Activated naive CD4-positive, alpha-beta T cell treated with Interleukin-2 at 50 U/mL for 16 hours (primary cell): ENCODE results near the gene PLD6.
"Not testable (repeated sequence)": the region's sequence is repeated elsewhere in the genome, so short reads cannot be mapped to it uniquely, and the experiment has no call there.

Experiments used
- DNase-seq: peaks from one replicate; pipeline ENCODE4 v3.0.0-alpha.2; 2020

Gene PLD6, protein sequence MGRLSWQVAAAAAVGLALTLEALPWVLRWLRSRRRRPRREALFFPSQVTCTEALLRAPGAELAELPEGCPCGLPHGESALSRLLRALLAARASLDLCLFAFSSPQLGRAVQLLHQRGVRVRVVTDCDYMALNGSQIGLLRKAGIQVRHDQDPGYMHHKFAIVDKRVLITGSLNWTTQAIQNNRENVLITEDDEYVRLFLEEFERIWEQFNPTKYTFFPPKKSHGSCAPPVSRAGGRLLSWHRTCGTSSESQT

DNA sequence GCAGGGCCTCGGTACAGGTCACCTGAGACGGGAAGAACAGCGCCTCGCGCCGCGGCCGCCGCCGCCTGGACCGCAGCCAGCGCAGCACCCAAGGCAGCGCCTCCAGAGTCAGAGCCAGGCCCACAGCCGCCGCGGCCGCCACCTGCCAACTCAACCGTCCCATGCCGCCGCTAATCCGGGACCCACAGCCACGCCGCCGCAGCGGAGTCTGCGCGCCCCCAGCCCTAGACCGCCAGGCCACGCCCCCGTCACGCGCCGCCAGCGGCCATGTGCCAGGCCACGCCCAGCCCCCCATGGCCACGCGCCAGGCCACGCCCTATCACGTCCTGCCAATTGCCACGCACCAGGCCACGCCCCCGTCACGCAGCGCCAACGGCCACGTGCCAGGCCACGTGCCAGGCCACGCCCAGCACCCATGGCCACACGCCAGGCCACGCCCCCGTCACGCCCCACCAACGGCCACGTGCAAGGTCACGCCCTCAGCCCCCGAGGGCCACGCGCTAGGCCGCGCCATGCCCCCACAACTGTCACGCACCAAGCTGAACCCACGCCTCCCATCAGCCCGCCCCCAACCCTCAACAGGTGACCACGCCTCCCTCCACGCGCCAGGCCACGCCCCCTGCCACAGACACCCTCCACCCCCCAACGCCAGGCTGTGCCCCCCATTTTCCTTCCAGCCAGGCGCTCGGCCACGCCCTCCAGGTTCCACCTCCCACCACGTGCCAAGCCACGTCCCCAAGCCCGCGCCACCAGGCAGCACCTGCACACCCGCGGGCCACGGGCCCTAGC lies at the start of gene PLD6:
TSS of gene PLD6 (minus strand) at position 210 of the 789 bp plus-strand sequence. CDS start at position 163, 47 bp downstream.
- peak; percentile 95 for DNase-seq

DNA sequence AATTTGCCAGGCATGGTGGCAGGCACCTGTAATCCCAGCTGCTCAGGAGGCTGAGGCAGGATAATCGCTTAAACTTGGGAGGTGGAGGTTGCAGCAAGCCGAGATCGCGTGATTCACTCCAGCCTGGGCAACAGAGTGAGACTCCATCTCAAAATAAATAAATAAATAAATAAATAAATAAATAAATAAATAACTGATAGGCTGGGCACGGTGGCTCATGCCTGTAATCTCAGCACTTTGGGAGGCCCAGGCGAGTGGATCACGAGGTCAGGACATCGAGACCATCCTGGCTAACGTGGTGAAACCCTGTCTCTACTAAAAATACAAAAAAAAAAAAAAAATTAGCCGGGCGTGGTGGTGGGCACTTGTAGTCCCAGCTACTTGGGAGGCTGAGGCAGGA lies 49.6 kb upstream of the PLD6 start:
- DNase-seq, result not testable (repeated sequence)

DNA sequence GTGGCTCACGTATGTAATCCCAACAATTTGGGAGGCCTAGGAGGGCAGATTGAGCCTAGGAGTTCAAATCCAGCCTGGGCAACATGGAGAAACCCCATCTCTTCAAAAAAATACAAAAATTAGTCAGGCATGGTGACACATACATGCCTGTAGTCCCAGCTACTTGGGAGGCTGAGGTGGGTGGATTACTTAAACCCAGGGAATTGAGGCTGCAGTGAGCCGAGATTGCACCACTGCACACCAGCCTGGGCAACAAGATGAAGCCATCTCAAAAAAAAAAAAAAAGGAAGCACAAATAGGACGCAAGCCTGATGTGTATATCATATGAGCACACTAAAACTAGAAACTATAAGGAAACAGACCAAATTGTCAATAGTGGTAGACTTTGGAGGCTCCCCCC lies 47.9 kb upstream of the PLD6 start:
- no peak for DNase-seq

DNA sequence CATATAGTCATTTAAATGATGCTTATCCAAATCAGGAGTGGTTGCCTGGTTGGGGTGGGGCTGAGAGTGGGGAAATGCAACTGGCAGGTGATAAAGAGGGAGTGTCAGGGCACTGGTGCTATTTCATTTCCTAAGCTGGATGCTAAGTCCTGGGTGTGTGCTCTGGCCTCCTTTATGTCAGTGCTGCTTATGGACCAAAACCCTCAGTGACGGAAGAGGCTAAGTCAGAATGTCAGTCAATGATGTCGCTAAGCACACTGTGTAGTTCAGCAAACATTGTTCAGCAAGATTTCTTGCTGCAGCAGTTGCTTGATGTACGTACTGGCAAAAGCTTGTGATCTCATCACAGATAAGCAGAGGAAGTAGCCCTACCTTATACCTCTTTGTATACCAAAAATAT lies 47.3 kb upstream of the PLD6 start:
- no peak for DNase-seq

DNA sequence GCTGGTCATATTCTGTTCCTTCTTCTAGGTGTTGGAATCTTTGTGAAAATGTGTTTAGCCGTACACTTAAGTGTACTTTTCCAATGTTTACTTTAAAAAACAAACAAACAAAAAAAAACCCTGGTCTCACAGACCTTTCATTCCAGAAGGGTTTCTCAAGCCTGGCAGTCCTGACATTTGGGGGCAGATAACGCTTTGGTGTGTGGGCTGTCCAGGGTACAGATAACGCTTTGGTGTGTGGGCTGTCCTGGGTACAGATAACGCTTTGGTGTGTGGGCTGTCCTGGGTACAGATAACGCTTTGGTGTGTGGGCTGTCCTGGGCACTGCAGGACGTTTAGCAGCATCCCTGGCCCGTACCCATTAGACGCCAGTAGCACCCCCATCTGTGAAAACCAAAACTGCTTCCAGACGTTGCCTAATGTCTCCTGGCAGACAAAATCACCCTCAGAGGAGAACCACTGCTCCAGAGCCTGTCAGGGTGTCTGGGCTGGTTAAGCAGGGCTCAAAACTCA lies 46.1 kb upstream of the PLD6 start:
- DNase-seq, result no peak

DNA sequence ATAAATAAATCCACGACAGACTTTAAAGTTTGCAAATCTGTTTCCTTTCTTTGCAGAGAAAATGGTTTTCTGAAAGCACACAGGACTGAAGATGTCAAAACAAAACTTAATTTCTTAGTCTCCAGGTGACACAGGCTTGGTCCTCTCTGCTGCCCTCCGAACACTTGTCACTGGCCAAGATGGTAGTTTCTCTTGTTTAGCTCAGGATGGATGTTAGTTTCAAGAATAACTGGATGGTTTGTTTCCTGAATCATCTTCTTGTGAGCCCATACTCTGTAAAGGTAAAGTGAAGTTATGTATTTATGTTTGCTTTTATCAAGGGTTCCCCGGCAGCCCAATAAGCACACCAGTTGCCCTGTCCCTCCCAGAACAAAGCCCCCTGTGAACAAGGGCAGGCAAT lies 40.7 kb upstream of the PLD6 start:
- DNase-seq, result no peak

DNA sequence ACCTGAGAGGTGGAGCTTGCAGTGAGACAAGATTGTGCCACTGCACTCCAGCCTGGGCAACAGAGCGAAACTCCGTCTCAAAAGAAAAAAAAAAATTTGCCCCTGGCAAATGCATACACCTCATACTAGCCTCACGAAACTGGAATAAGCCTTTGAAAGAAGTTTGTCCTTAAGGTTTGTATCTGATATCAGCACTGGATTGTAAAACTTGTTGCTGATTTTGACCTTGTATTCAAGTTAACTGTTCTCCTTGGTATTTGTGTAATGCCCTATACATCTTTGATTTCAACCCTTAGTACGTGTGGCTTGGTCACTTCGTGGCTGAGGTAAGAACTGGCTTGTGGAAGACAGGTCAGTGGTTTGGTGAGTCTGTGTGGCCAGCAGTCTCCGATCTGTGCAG lies 37.0 kb upstream of the PLD6 start:
- no peak for DNase-seq

DNA sequence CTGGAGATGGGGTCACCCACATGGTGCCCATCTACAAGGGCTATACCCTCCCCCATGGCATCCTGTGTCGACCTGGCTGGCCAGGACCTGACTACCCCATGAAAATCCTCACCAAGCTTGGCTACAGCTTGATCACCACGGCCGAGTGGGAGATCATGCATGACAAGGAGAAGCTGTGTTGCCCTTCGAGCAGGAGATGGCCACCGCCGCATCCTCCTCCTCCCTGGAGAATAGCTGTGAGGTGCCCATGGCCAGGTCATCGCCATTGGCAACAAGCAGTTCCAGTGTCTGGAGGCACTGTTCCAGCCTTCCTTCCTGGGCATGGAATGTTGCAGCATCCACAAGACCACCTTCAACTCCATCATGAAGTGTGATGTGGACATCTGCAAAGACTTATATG lies 36.1 kb upstream of the PLD6 start:
- no peak for DNase-seq

DNA sequence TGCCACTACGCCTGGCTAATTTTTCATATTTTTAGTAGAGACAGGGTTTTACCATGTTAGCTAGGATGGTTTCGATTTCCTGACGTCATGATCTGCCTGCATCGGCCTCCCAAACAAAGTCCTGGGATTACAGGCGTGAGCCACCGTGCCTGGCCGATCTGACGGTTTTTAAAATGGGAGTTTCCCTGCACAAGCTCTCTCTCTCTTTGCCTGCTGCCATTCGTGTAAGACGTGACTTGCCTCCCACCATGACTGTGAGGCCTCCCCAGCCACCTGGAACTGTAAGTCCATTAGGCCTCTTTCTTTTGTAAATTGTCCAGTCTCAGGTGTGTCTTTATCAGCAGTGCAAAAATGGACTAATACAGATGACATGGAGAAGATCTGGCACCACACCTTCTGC lies 35.5 kb upstream of the PLD6 start:
- no peak for DNase-seq

DNA sequence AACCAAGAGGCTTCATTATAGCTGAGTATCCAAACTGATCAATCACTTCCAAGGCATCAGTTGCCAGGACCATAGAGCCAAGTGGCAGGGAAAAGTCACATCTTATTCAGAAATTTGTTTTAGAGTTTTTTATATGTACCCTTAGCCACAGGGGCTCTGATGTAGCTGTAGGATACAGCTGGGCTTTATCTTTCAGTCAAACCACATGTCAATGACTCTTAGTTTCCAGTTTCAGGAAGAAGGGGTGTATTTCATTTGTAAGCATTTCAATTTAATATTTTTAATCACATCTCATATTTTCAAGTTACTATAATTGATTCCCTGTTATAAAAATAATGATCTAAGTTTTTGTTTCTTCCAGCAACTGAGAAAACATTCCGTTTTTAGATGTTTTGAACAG lies 33.7 kb upstream of the PLD6 start:
- no peak for DNase-seq

DNA sequence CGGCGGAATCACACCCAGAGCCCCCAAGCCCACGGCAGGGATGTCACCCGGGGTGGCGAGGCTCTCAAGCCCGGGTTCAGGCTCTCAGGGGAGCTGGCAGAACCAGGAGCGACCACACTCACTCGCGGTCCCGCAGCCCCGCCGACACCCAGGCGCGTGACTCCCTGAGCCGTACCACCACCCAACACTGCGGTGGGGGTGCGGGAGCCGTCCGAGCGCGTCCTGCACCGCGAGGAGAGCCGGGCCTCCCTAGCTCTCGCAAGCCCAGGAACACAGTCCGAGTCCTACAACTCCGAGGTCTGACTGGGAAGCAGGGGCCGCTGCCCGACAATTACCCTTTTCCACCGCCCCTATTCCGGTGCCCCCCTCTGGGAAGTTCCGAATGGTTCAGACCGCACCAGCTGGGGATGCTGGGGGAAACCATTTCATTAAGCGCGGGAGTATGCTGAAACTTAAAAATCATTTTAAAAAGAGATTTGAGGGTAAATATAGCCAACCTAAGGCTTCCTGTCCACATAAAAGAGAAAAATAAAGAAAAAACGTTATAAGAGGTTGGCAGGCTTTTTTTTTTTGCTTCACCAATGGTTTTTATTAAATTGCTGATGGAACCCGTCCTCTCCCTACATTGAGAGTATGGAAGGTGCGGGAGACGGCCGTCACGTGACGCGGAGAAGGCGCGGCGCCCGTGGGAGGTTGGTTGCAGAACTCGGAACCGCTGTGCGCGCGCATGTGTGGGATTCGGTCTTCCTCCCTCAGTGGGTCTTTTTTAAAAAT lies 31.1 kb upstream of the PLD6 start, which contains the start of gene FLCN:
TSS of gene FLCN (minus strand) at position 143 of the 774 bp plus-strand sequence. CDS start 9,031 bp downstream, outside the sequence.
- DNase-seq, result peak; percentile 93

DNA sequence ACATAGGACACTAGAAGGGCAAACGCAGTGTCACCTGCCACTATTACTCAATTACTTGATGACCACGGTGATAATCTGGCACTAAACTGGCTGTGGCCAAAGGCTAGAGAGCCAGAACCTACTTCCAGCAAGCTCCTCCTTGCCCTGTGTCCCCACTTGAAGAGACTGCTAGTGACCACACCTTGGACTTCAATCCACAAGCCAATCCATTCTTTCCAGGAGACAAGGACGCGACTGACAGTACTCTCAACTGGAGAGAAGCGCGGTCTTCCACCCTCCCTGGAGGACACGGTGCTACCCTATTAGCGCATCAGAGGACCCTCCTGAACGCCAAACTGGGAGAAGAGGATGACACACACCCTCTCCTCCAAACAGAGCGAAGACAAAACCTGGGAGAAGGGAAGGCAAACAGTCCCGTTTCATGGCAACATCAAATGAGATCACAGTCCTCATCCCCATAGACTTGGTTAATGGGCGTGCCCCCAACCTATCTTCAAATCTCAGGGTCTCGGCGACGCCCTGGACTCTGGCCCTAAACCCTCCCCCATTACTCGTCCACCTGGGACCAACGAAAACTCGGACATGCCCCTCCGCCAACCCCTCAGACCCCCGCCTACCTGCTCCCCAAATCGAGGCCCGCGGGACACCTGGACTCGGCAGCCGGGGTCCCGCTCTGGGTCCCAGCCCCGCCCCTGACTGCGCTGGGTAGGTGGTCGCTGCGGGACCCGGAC lies 30.3 kb upstream of the PLD6 start:
- no peak for DNase-seq

DNA sequence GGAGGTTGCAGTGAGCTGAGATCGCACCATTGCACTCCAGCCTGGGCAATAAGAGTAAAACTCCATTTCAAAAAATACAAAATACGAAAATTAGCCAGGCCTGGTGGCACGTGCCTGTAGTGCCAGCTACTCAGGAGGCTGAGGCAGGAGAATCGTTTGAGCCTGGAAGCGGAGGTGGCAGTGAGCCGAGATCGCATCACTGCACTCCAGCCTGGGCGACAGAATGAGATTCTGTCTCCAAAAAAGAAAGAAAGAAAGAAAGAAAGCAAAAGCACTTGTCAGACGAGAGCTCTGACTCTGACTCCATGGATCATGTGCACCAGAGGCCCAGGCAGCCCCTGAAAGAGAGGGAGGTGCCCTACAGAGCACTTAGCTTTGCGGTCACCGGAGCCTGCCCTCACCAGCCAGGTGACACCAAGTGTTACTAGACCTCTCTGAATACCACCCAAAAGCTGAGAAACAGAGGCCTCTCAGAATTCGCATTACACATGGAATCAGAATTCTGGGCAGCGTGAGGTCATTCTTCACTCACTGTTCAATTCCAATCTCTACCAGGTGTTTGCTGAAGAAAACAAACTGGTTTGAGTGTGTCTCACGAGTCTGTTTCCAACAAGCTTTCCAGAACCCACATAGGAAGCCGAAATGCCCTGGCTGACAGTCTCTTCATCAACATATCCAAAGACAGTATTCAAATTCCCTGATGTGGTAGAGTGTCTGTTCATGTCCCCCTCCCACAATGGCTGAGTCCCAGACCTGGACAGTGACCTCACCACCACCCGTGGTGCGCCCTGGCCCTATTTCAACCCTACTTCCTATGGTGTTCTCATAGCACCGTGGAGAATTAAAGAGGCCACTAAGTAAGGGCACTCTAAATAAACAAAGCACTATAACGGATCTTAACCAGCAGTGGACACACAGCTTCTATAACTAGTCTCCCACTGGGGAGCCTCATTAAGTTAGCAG lies 29.4 kb upstream of the PLD6 start:
- DNase-seq, result no peak

DNA sequence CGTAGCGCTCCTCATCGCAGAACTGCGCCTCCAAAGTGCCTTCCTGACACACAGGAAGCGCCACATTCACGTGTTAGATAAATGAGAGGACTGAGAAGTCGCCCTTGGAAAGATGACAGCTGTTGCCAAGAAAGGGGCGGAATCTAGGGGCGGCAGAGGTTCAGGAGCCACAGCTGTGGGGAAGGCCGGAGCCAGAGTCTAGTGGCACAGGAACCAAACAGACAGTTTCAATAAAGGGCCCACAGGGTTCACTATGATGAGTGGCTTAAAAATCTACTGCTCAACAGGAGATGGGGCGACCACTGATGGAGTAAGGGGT lies 26.1 kb upstream of the PLD6 start:
- no peak for DNase-seq

DNA sequence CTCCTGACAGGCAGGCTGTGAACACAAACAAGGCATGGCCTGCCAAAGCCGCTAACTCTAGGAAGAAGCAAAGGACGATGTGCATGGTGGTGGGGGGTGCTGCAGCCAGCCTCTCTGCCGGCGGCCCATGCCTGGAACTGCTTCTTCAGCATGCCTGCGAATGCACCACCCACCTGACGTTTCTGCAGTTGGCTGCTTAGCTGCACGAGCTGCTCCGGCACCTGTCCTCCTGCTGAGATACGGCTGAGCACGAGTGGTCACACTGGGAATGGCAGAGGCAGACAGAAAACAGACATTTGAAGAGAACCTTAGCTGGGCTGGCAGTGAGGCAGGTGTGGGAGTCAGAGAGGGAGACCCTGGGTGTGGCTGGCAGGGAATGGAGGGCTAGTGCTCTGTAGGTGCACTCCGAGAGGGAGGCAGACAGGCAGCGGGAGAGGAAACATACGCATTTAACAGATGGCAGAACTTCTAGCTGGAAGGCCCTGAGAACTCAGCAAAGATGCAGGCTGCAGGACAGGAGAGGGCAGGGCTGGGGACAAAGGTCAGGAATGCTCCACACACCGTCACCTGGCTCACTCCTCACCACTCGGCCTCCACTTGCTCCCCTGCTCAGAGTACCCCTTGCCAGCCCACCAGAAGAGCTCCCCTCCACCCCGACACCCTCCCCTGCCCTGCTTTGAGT lies 25.6 kb upstream of the PLD6 start:
- DNase-seq, result no peak

DNA sequence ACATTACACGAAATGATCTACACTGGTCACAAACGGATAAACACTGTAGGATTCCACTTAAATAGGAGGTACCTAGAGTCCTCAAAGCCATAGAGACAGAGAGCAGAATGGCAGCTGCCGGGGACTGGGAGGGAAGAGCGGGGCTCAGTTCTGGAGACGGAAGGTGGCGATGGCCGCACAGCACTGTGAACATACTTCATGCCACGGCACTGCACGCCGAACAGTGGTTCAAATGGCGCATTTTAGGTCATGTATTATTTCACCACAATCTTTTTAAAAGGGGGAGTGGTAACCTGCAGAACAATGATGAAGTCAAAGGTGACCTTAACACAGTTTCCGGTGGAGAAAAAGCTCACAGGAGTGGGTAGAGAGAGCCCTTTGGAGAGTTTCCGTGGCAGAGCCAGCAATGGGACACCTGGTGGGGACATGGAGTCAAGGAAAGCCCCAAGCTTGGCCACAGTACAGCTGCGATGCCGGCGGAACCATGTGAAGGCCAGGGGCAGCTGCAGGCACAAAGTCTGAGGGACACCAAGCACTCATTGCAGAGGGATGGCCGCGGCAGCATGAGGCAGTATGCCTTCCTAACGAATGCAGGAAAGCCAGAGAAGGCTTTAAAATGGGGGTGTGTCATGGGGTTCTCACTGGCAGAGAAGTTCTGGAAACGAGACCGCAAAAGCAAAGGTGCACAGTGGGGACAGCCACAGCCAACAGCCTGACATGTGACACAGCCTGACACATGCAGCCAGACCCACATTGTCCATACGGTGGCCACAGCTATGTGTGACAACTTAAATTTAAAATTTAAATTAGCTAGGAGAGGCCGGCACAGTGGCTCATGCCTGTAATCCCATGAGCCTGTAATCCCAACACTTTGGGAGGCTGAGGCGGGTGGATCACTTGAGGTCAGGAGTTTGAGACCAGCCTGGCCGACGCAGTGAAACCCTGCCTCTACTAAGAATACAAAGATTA lies 23.6 kb upstream of the PLD6 start:
- DNase-seq, result no peak

DNA sequence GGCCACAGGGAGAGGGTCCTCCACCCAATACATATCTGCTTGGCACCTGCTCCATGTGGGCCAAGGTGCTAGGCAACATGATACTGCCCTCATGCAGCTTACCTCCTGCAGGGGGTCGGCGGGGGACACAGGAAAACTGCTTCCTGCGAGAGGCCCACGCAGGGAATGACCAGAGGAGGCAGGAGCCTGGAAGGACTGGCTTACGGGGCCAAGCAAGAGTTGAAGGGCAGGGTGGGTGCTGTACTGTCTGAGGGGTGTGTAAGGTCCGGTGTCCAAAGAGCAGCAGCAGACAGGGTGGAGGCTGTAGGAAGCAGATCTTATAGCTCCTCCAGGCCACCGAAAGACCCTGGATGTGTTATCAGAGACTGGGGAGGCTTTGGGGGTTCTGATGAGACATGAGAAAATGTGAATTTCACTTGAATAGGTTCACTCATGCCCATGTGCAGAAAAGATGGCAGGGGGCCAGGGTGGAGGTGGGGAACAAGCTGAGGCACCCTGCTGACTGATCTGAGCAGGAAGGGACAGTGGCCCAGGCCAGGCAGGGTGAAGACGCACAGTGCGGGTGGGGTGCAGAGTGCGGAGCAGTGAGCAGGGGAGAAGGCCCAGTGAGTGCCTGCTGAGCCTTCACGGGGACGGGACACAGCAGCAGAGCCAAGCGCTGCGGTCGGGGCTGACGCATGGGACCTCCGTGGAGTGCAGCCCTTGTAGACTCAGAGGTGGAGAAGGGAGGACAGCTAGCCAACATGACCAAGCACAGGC lies 22.6 kb upstream of the PLD6 start:
- DNase-seq, result no peak

DNA sequence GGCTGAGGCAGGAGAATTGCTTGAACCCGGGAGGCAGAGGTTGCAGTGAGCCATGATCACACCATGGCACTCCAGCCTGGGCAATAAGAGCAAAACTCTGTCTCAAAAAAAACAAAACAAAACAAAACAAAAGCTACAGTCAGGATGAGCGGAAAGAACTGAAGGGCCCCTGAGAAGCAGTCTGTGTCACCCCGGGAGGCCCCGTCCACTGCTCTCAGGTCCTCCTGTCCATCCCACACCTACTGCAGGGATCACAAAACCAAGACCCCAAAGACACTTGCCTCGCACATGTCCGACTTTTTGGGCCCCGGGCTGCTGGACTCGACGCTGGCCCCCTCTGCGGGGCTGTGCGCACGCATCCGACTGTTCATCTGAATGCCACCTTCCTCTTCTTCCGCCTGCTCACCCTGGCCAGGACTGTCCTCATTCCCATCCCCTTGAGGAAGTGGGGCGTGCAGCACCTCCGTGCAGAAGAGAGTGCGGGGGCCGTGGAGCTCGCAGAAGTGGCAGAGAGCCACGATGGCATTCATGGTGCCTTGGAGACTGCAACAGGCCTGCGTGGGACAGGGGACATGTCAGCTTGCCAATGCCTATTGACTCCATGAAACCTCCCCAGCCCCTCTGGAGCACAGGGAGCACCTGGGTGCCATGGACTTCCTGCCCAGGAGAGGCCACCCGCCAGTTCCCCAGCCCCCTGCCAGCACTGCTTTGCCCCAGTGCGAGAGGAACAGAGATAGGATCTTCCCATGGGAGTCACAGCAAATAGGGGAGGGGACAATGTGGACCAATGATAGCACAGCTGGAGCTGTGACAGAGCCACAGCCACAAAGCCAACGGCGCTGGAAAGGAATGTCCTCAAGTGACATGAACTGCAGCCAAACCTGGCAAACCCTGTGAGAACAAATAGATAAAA lies 21.7 kb upstream of the PLD6 start:
- DNase-seq, result no peak
